ENCODE results near the gene MGA.

DNA sequence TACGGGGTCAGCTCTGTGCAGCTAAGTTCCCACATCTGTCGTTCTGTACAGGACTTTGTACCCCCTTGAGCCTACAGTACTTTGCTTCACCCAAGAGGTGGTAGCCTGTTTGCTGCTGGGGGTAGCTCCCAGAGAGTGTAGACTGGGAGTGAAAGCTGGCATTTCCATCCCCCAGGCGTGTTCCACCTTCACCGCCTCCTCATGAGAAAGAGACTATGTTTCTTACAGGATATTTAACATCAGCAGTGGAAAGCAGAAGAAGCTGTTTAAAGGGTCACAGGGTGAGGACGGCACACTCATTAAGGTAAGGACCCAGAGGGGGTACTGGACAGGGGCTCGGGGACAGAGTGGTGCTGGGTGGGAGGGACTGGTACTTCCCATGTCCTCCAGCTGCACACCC is 157.6 kb downstream of the MGA start:
- TF ChIP-seq, protein P1, sequence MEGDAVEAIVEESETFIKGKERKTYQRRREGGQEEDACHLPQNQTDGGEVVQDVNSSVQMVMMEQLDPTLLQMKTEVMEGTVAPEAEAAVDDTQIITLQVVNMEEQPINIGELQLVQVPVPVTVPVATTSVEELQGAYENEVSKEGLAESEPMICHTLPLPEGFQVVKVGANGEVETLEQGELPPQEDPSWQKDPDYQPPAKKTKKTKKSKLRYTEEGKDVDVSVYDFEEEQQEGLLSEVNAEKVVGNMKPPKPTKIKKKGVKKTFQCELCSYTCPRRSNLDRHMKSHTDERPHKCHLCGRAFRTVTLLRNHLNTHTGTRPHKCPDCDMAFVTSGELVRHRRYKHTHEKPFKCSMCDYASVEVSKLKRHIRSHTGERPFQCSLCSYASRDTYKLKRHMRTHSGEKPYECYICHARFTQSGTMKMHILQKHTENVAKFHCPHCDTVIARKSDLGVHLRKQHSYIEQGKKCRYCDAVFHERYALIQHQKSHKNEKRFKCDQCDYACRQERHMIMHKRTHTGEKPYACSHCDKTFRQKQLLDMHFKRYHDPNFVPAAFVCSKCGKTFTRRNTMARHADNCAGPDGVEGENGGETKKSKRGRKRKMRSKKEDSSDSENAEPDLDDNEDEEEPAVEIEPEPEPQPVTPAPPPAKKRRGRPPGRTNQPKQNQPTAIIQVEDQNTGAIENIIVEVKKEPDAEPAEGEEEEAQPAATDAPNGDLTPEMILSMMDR (IDR thresholded peaks at IDR 0.05): no peak
- no peak for TF ChIP-seq POLR2A (IDR thresholded peaks at IDR 0.05)
